Esophagus squamous epithelium (tissue), 4 donors: ENCODE data around the gene EYS.

Source experiments
- CTCF ChIP-seq, 6 experiments: fragments of 450-650 bp in 4 of 6; fragments of 200-600 bp in 2 of 6; sonication (generic) in 2 of 6; IDR thresholded peaks; one replicate each; pipeline ENCODE4 v1.5.1; 2016 to 2019; ENCODE audit warnings: antibody characterized with exemption in 6 of 6, mild to moderate bottlenecking in 4 of 6, moderate library complexity in 4 of 6
- POLR2A ChIP-seq, 4 donors: fragments of 450-650 bp; IDR thresholded peaks; one replicate each; pipeline ENCODE4 v1.6.1; 2017; ENCODE audit warnings: antibody characterized with exemption in 4 of 4, mild to moderate bottlenecking in 4 of 4, moderate library complexity in 3 of 4

- TF ChIP-seq POLR2A (IDR thresholded peaks at IDR 0.05) (no peak), CTCF (IDR thresholded peaks at IDR 0.05) (no peak)
These were observed 1920.0 kb downstream of the EYS start for GRCh38 chr6:63787021-63787420.
